ENCODE results near the gene CYP24A1. TPM values are rescaled to one million over a fixed set of nuclear protein-coding genes. Genes with fewer than 3 reads are reported as not detected.

Gene CYP24A1
- total RNA-seq, 1 donor from 2014 or later = 0.73 TPM

GRCh38 chr20:54172856-54173652 is 732 bp downstream of the CYP24A1 start:
- H3K4me3 Mint-ChIP-seq (ENCODE audit: unreplicated experiment) = peak overlapping the region; percentile 64
- Histone ChIP-seq H3K27ac (ENCODE audit: low read depth, low read length) (no peak overlapping the region), H4K20me1 (ENCODE audit: insufficient read depth, low read length) (no peaks in the 10 kb centered on the region), H3K4me2 (ENCODE audit: low read length) (peak overlapping the region; percentile 83), H3K4me3 (ENCODE audit: insufficient read depth, low read depth, low read length) (peak overlapping the region; percentile 45), H2AFZ (ENCODE audit: low read depth, low read length) (peak overlapping the region; percentile 60), H3K27me3 (ENCODE audit: insufficient read depth, low read length) (peaks cover 38% of the 10 kb centered on the region), H3K79me2 (ENCODE audit: insufficient read depth, low read length) (no peaks in the 10 kb centered on the region), H3K9ac (ENCODE audit: low read length) (no peak overlapping the region), H3K9me3 (ENCODE audit: insufficient read depth, low read depth, low read length) (no peaks in the 10 kb centered on the region), H3K4me1 (ENCODE audit: insufficient read depth, low read length) (peaks cover 27% of the 10 kb centered on the region), H3K36me3 (ENCODE audit: insufficient read depth, low read length) (no peaks in the 10 kb centered on the region)
- FAIRE-seq (no peak), DNase-seq (ENCODE audit: low read depth) (peak; percentile 30)
- no peaks in the 10 kb centered on the region for H3K36me3 Mint-ChIP-seq (ENCODE audit: low read depth, unreplicated experiment)
- no peak overlapping the region for H3K27ac Mint-ChIP-seq (ENCODE audit: unreplicated experiment)
- peaks cover 2% of the 10 kb centered on the region for H3K9me3 Mint-ChIP-seq (ENCODE audit: unreplicated experiment)
- no peak for TF ChIP-seq CTCF (IDR thresholded peaks at IDR 0.05; ENCODE audit: insufficient read depth, low read depth, low read length)
- peak; percentile 91 for TF ChIP-seq EZH2 (IDR thresholded peaks at IDR 0.05; ENCODE audit: insufficient read depth, low read length)
- H3K27me3 Mint-ChIP-seq (ENCODE audit: low read depth, unreplicated experiment) = peaks cover 51% of the 10 kb centered on the region
- peaks cover 16% of the 10 kb centered on the region for H3K4me1 Mint-ChIP-seq (ENCODE audit: low read depth, unreplicated experiment)

GRCh38 chr20:54172532-54172855 is 1.3 kb downstream of the CYP24A1 start:
- no peak for TF ChIP-seq EZH2 (IDR thresholded peaks at IDR 0.05; ENCODE audit: insufficient read depth, low read length)
- TF ChIP-seq CTCF (IDR thresholded peaks at IDR 0.05; ENCODE audit: insufficient read depth, low read depth, low read length) = no peak
- Histone ChIP-seq H4K20me1 (ENCODE audit: insufficient read depth, low read length) (no peaks in the 10 kb centered on the region), H3K9me3 (ENCODE audit: insufficient read depth, low read depth, low read length) (no peaks in the 10 kb centered on the region), H3K79me2 (ENCODE audit: insufficient read depth, low read length) (no peaks in the 10 kb centered on the region), H3K27me3 (ENCODE audit: insufficient read depth, low read length) (peaks cover 38% of the 10 kb centered on the region), H3K36me3 (ENCODE audit: insufficient read depth, low read length) (no peaks in the 10 kb centered on the region), H3K9ac (ENCODE audit: low read length) (no peak overlapping the region), H3K4me3 (ENCODE audit: insufficient read depth, low read depth, low read length) (no peak overlapping the region), H3K4me2 (ENCODE audit: low read length) (peak overlapping the region; percentile 83), H3K27ac (ENCODE audit: low read depth, low read length) (no peak overlapping the region), H3K4me1 (ENCODE audit: insufficient read depth, low read length) (peaks cover 27% of the 10 kb centered on the region), H2AFZ (ENCODE audit: low read depth, low read length) (peak overlapping the region; percentile 60)
- Mint-ChIP-seq H3K27ac (ENCODE audit: unreplicated experiment) (no peak overlapping the region), H3K9me3 (ENCODE audit: unreplicated experiment) (peaks cover 2% of the 10 kb centered on the region), H3K4me1 (ENCODE audit: low read depth, unreplicated experiment) (peaks cover 20% of the 10 kb centered on the region), H3K27me3 (ENCODE audit: low read depth, unreplicated experiment) (peaks cover 51% of the 10 kb centered on the region), H3K36me3 (ENCODE audit: low read depth, unreplicated experiment) (no peaks in the 10 kb centered on the region), H3K4me3 (ENCODE audit: unreplicated experiment) (peak overlapping the region; percentile 27)
- FAIRE-seq (no peak), DNase-seq (ENCODE audit: low read depth) (no peak)

- Mint-ChIP-seq H3K36me3 (ENCODE audit: low read depth, unreplicated experiment) (no peaks in the 10 kb centered on the region), H3K9me3 (ENCODE audit: unreplicated experiment) (peaks cover 2% of the 10 kb centered on the region), H3K27me3 (ENCODE audit: low read depth, unreplicated experiment) (peaks cover 51% of the 10 kb centered on the region), H3K27ac (ENCODE audit: unreplicated experiment) (no peak overlapping the region), H3K4me1 (ENCODE audit: low read depth, unreplicated experiment) (peaks cover 16% of the 10 kb centered on the region), H3K4me3 (ENCODE audit: unreplicated experiment) (no peak overlapping the region)
- Histone ChIP-seq H3K4me2 (ENCODE audit: low read length) (no peak overlapping the region), H2AFZ (ENCODE audit: low read depth, low read length) (no peak overlapping the region), H3K79me2 (ENCODE audit: insufficient read depth, low read length) (no peaks in the 10 kb centered on the region), H3K27me3 (ENCODE audit: insufficient read depth, low read length) (peaks cover 38% of the 10 kb centered on the region), H3K4me1 (ENCODE audit: insufficient read depth, low read length) (peaks cover 27% of the 10 kb centered on the region), H3K4me3 (ENCODE audit: insufficient read depth, low read depth, low read length) (no peak overlapping the region), H3K36me3 (ENCODE audit: insufficient read depth, low read length) (no peaks in the 10 kb centered on the region), H3K27ac (ENCODE audit: low read depth, low read length) (no peak overlapping the region), H4K20me1 (ENCODE audit: insufficient read depth, low read length) (no peaks in the 10 kb centered on the region), H3K9me3 (ENCODE audit: insufficient read depth, low read depth, low read length) (no peaks in the 10 kb centered on the region), H3K9ac (ENCODE audit: low read length) (no peak overlapping the region)
- no peak for DNase-seq (ENCODE audit: low read depth)
- TF ChIP-seq EZH2 (IDR thresholded peaks at IDR 0.05; ENCODE audit: insufficient read depth, low read length) (no peak), CTCF (IDR thresholded peaks at IDR 0.05; ENCODE audit: insufficient read depth, low read depth, low read length) (no peak)
- FAIRE-seq = no peak
Measured at GRCh38 chr20:54170963-54171362, 2.8 kb downstream of the CYP24A1 start.
